Fibroblast of lung (primary cell): Measurements from ENCODE around the gene NR1H4. TPM values are rescaled to one million over a fixed set of nuclear protein-coding genes. Genes with fewer than 3 reads are reported as not detected.

ENCODE experiments used
- DNase-seq, 2 donors: peaks; one replicate each; pipeline versions ENCODE4 v3.0.0 to v3.0.0-alpha.2; 2010; ENCODE audit warnings: low read depth in 2 of 2
- H2AFZ ChIP-seq: 2 replicates; pipeline ENCODE4 v1.5.1; 2012; ENCODE audit warnings: low read length, control low read depth, inconsistent platforms
- H3K27ac ChIP-seq: 2 replicates; pipeline ENCODE4 v1.5.1; 2011; ENCODE audit warnings: low read length, control low read depth; ENCODE audit not compliant: insufficient read depth
- H3K27me3 ChIP-seq: 2 replicates; pipeline ENCODE4 v1.5.1; 2011; ENCODE audit warnings: mild to moderate bottlenecking, low read length; ENCODE audit not compliant: control insufficient read depth, insufficient read depth
- H3K36me3 ChIP-seq: 2 replicates; pipeline ENCODE4 v1.5.1; 2011; ENCODE audit warnings: low read length; ENCODE audit not compliant: control insufficient read depth, insufficient read depth
- H3K4me1 ChIP-seq: 2 replicates; pipeline ENCODE4 v1.5.1; 2011; ENCODE audit warnings: low read length; ENCODE audit not compliant: control insufficient read depth, insufficient read depth; ENCODE audit errors: extremely low read depth
- H3K4me2 ChIP-seq: 2 replicates; pipeline ENCODE4 v1.5.1; 2011; ENCODE audit warnings: low read length, control low read depth; ENCODE audit not compliant: insufficient read depth; ENCODE audit errors: extremely low read depth
- H3K4me3 ChIP-seq, 4 experiments: fragments of 200-600 bp in 1 of 4; sonication (generic) in 1 of 4; replicated peaks in 1 of 4; 2 replicates each; pipeline ENCODE4 v1.5.1; 2011 to 2016; ENCODE audit warnings: low read length in 4 of 4, low read depth in 3 of 4, mild to moderate bottlenecking in 3 of 4, control low read depth in 2 of 4, inconsistent platforms in 1 of 4, mixed read lengths in 1 of 4; ENCODE audit not compliant: insufficient read depth in 1 of 4; ENCODE audit errors: control extremely low read depth in 1 of 4
- H3K79me2 ChIP-seq: 2 replicates; pipeline ENCODE4 v1.5.1; 2012; ENCODE audit warnings: mild to moderate bottlenecking, low read length, inconsistent platforms; ENCODE audit not compliant: control insufficient read depth, insufficient read depth
- H3K9ac ChIP-seq: 2 replicates; pipeline ENCODE4 v1.5.1; 2011; ENCODE audit warnings: mild to moderate bottlenecking, low read length, control low read depth; ENCODE audit not compliant: insufficient read depth
- H3K9me3 ChIP-seq: 2 replicates; pipeline ENCODE4 v1.5.1; 2012; ENCODE audit warnings: low read depth, low read length; ENCODE audit not compliant: control insufficient read depth, insufficient read depth
- H4K20me1 ChIP-seq: 2 replicates; pipeline ENCODE4 v1.5.1; 2011; ENCODE audit warnings: low read length; ENCODE audit not compliant: control insufficient read depth, insufficient read depth; ENCODE audit errors: extremely low read depth
- EZH2 ChIP-seq: IDR thresholded peaks from 2 replicates; pipeline ENCODE4 v1.5.1; 2012; ENCODE audit warnings: low read length, control low read depth, mild to moderate bottlenecking; ENCODE audit errors: missing control alignments
- polyA plus RNA-seq, 2 donors: library from polyadenylated mRNA; depleted of rRNA in 1 of 2; stranded (reverse) in 1 of 2; unstranded in 1 of 2; fragments of >200 nt; gene quantifications; 2 replicates each; pipeline ENCODE4 v1.2.1, GENCODE V29; 2011 to 2012; ENCODE audit warnings: missing spikeins in 1 of 2
- total RNA-seq: library from RNA; depleted of rRNA; stranded (reverse); fragments of >200 nt; gene quantifications from 2 replicates; pipeline ENCODE4 v1.2.1, GENCODE V29; 2014
- TF ChIP-seq, protein P1 (sequence below), 2 donors: IDR thresholded peaks in 1 of 2; conservative IDR thresholded peaks in 1 of 2; 1 replicate in 1 of 2; 2 replicates in 1 of 2; pipeline ENCODE4 v1.5.1; 2011 to 2012; ENCODE audit warnings: low read length in 2 of 2, control low read depth in 1 of 2, inconsistent platforms in 1 of 2, low read depth in 1 of 2, mild to moderate bottlenecking in 1 of 2

Gene NR1H4
- total and polyA plus RNA-seq, 2 donors (not counting 1 experiment from before 2014, with no cell fraction given): not detected

DNA sequence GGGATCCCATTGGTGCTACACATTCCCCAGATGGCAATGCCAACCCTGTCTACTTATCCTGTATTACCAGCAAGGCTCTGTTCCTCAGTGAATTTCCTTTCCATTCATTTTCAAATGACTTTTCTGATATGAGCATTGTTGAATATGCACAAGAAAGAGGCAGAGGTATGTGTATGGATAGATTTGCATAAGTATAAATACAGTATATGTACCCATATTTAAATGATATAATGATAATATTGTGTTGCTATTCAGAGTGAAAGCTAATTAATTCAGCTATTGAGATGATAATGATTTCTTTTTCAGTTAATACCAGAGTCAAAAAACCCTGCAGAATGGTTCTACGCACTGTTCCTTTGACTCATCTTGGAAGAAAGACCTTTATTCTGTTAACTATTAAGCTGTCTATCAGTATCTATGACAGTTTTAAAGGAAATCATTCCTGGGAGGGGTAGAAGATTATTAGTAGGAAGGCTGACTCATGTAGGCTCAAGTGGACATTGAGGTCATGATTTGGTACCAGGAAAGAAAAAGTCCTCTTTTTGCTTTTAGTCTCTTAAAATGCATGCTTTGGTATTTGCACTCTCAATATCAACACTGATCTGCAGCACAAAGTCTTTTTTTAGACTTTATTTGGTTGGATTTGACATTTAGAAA, 54.9 kb downstream of the NR1H4 start:
- Histone ChIP-seq H2AFZ (no peak overlapping the region), H4K20me1 (no peaks in the 10 kb centered on the region), H3K9me3 (no peaks in the 10 kb centered on the region), H3K9ac (no peak overlapping the region), H3K4me2 (no peak overlapping the region), H3K79me2 (no peaks in the 10 kb centered on the region), H3K4me3 (no peak overlapping the region), H3K4me1 (no peaks in the 10 kb centered on the region), H3K27ac (no peak overlapping the region), H3K27me3 (no peaks in the 10 kb centered on the region), H3K36me3 (no peaks in the 10 kb centered on the region)
- TF ChIP-seq, protein P1, sequence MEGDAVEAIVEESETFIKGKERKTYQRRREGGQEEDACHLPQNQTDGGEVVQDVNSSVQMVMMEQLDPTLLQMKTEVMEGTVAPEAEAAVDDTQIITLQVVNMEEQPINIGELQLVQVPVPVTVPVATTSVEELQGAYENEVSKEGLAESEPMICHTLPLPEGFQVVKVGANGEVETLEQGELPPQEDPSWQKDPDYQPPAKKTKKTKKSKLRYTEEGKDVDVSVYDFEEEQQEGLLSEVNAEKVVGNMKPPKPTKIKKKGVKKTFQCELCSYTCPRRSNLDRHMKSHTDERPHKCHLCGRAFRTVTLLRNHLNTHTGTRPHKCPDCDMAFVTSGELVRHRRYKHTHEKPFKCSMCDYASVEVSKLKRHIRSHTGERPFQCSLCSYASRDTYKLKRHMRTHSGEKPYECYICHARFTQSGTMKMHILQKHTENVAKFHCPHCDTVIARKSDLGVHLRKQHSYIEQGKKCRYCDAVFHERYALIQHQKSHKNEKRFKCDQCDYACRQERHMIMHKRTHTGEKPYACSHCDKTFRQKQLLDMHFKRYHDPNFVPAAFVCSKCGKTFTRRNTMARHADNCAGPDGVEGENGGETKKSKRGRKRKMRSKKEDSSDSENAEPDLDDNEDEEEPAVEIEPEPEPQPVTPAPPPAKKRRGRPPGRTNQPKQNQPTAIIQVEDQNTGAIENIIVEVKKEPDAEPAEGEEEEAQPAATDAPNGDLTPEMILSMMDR (conservative IDR thresholded peaks at IDR 0.05 in 1 of 2, IDR thresholded peaks at IDR 0.05 in 1 of 2; ENCODE audit: low read depth in 1 of 2, low read length in 2 of 2): no peak
- no peak for DNase-seq

- H3K4me3 ChIP-seq: no peak overlapping the region
- DNase-seq: no peak
- no peaks in the 10 kb centered on the region for H3K9me3 ChIP-seq
- H3K27me3 ChIP-seq: no peaks in the 10 kb centered on the region
- H3K4me2 ChIP-seq: no peak overlapping the region
- no peak overlapping the region for H2AFZ ChIP-seq
- H3K9ac ChIP-seq: no peak overlapping the region
- H3K79me2 ChIP-seq: no peaks in the 10 kb centered on the region
- H3K4me1 ChIP-seq: no peaks in the 10 kb centered on the region
- no peaks in the 10 kb centered on the region for H3K36me3 ChIP-seq
- TF ChIP-seq, protein P1 (conservative IDR thresholded peaks at IDR 0.05 in 1 of 2, IDR thresholded peaks at IDR 0.05 in 1 of 2; ENCODE audit: low read depth in 1 of 2, low read length in 2 of 2): no peak
- no peak for TF ChIP-seq EZH2
- no peaks in the 10 kb centered on the region for H4K20me1 ChIP-seq
- no peak overlapping the region for H3K27ac ChIP-seq
Observed at GRCh38 chr12:100529756-100530350, 56.2 kb downstream of the NR1H4 start.

- H3K4me2 ChIP-seq: no peak overlapping the region
- TF ChIP-seq, protein P1 (conservative IDR thresholded peaks at IDR 0.05 in 1 of 2, IDR thresholded peaks at IDR 0.05 in 1 of 2; ENCODE audit: low read depth in 1 of 2, low read length in 2 of 2): no peak
- no peak for TF ChIP-seq EZH2
Observed at GRCh38 chr12:100533376-100533775, 59.7 kb downstream of the NR1H4 start.

More at GRCh38 chr12:100533376-100533775, 59.7 kb downstream of the NR1H4 start:
- Histone ChIP-seq H2AFZ (no peak overlapping the region), H3K9ac (no peak overlapping the region), H3K79me2 (no peaks in the 10 kb centered on the region), H3K36me3 (no peaks in the 10 kb centered on the region), H3K9me3 (no peaks in the 10 kb centered on the region), H3K27ac (no peak overlapping the region), H3K4me1 (no peaks in the 10 kb centered on the region), H4K20me1 (no peaks in the 10 kb centered on the region), H3K4me3 (no peak overlapping the region), H3K27me3 (no peaks in the 10 kb centered on the region)
- no peak for DNase-seq
